Upper lobe of left lung (tissue), 6 donors: ENCODE data around the gene CTSL. TPM values are rescaled to one million over a fixed set of nuclear protein-coding genes. Genes with fewer than 3 reads are reported as not detected.

ENCODE experiments used
- ATAC-seq, 2 donors: fragments of 200-7000 bp; cut with Tn5 transposase; one replicate each; pipeline ENCODE4 v1.9.1; 2022; ENCODE audit warnings: mild to moderate bottlenecking in 2 of 2, moderate library complexity in 2 of 2; ENCODE audit not compliant: low FRiP score in 2 of 2
- DNase-seq, 2 donors: peaks; one replicate each; pipeline ENCODE4 v3.0.0-alpha.2; 2019 to 2020
- H3K27ac ChIP-seq, 4 donors: fragments of 200-600 bp; sonication (generic); one replicate each; pipeline ENCODE4 v1.5.1; 2016 to 2019
- H3K27me3 ChIP-seq, 4 donors: fragments of 200-600 bp; sonication (generic); one replicate each; pipeline ENCODE4 v1.5.1; 2017 to 2019
- H3K36me3 ChIP-seq, 4 donors: fragments of 200-600 bp; sonication (generic); one replicate each; pipeline ENCODE4 v1.5.1; 2016 to 2019
- H3K4me1 ChIP-seq, 4 donors: fragments of 200-600 bp; sonication (generic); one replicate each; pipeline ENCODE4 v1.5.1; 2018 to 2019
- H3K4me3 ChIP-seq, 4 donors: fragments of 200-600 bp; sonication (generic); one replicate each; pipeline ENCODE4 v1.5.1; 2017 to 2019; ENCODE audit warnings: mild to moderate bottlenecking in 2 of 4, moderate library complexity in 1 of 4
- H3K9me3 ChIP-seq, 4 donors: fragments of 200-600 bp; sonication (generic); one replicate each; pipeline ENCODE4 v1.5.1; 2018 to 2019
- EP300 ChIP-seq, 4 donors: sonication (generic); formaldehyde crosslinking; IDR thresholded peaks; one replicate each; pipeline ENCODE4 v1.5.1; 2017; ENCODE audit warnings: antibody characterized with exemption in 4 of 4, control low read depth in 2 of 4
- POLR2A ChIP-seq, 4 donors: fragments of 450-650 bp; IDR thresholded peaks; one replicate each; pipeline ENCODE4 v1.5.1; 2016 to 2017; ENCODE audit warnings: antibody characterized with exemption in 4 of 4, mild to moderate bottlenecking in 2 of 4
- POLR2AphosphoS5 ChIP-seq, 2 donors: sonication (generic); formaldehyde crosslinking; IDR thresholded peaks; one replicate each; pipeline ENCODE4 v1.5.1; 2017; ENCODE audit warnings: antibody characterized with exemption in 2 of 2
- WGBS, 2 donors: methylation state at CpG; one replicate each; pipeline ENCODE4 v1.1.5; 2017 to 2018; 5-methylcytosine and 5-hydroxymethylcytosine counted together
- total RNA-seq, 6 donors: library from RNA; depleted of rRNA in 4 of 6; stranded (reverse); fragments of >200 nt in 4 of 6; gene quantifications; one replicate each; pipeline versions ENCODE4 v1.1.0 to v1.2.1, GENCODE V29; 2016 to 2021
- TF ChIP-seq, protein P1 (sequence below), 6 experiments: fragments of 450-650 bp in 4 of 6; fragments of 200-600 bp in 2 of 6; sonication (generic) in 2 of 6; IDR thresholded peaks; one replicate each; pipeline ENCODE4 v1.5.1; 2016 to 2019; ENCODE audit warnings: antibody characterized with exemption in 6 of 6
- donor health status: DM: no; HTN: no; CAD: no; lungs with moderate emphysema.
- donor health status: DM: no; HTN: yes; CAD: no; lungs with severe emphysema.

CTSL gene
- total RNA-seq, 6 donors from 2014 or later: 71.4 to 198 (median 144) TPM

DNA sequence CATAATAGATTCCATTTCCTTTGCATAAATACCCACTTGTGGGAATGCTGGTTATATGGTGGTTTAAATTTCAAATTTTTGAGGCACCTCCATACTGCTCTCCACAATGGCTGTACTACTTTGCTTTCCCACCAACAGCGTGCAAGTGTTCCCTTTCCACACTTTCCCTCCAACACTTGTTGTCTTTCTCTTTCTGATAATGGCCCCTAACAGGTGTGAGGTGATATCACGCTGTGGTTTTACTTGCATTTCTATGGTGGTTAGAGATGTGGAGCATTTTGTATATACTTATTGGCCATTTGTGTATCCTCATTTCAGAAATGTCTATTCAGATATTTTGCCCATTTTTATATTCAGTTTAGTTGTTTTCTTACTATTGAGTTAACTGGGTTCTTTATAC lies 34.6 kb downstream of the CTSL start:
- no peaks in the 10 kb centered on the region for H3K4me1 ChIP-seq
- no peaks in the 10 kb centered on the region for H3K9me3 ChIP-seq
- no peaks in the 10 kb centered on the region for H3K36me3 ChIP-seq
- WGBS, 2 donors: 92 to 95% methylated on average over 2 of the region's 2 CpGs
- no peak overlapping the region for H3K4me3 ChIP-seq
- H3K27ac ChIP-seq: no peak overlapping the region
- H3K27me3 ChIP-seq: no peaks in the 10 kb centered on the region
- TF ChIP-seq, protein P1, sequence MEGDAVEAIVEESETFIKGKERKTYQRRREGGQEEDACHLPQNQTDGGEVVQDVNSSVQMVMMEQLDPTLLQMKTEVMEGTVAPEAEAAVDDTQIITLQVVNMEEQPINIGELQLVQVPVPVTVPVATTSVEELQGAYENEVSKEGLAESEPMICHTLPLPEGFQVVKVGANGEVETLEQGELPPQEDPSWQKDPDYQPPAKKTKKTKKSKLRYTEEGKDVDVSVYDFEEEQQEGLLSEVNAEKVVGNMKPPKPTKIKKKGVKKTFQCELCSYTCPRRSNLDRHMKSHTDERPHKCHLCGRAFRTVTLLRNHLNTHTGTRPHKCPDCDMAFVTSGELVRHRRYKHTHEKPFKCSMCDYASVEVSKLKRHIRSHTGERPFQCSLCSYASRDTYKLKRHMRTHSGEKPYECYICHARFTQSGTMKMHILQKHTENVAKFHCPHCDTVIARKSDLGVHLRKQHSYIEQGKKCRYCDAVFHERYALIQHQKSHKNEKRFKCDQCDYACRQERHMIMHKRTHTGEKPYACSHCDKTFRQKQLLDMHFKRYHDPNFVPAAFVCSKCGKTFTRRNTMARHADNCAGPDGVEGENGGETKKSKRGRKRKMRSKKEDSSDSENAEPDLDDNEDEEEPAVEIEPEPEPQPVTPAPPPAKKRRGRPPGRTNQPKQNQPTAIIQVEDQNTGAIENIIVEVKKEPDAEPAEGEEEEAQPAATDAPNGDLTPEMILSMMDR (IDR thresholded peaks at IDR 0.05): no peak
- TF ChIP-seq POLR2AphosphoS5 (IDR thresholded peaks at IDR 0.05): no peak
- no peak for TF ChIP-seq EP300 (IDR thresholded peaks at IDR 0.05)
- no peak for TF ChIP-seq POLR2A (IDR thresholded peaks at IDR 0.05)
- no peak for ATAC-seq
- DNase-seq: no peak

GRCh38 chr9:87763286-87763685 lies 37.4 kb downstream of the CTSL start:
- H3K4me1 ChIP-seq: no peaks in the 10 kb centered on the region
- H3K36me3 ChIP-seq: no peaks in the 10 kb centered on the region
- H3K9me3 ChIP-seq: no peaks in the 10 kb centered on the region
- 80 to 88% methylated on average over 6 of the region's 6 CpGs for WGBS, 2 donors
- DNase-seq: no peak
- no peak overlapping the region for H3K4me3 ChIP-seq
- ATAC-seq: no peak
- TF ChIP-seq POLR2AphosphoS5 (IDR thresholded peaks at IDR 0.05) (no peak), POLR2A (IDR thresholded peaks at IDR 0.05) (no peak), EP300 (IDR thresholded peaks at IDR 0.05) (no peak)
- TF ChIP-seq, protein P1 (IDR thresholded peaks at IDR 0.05): no peak
- H3K27ac ChIP-seq: no peak overlapping the region
- no peaks in the 10 kb centered on the region for H3K27me3 ChIP-seq

DNA sequence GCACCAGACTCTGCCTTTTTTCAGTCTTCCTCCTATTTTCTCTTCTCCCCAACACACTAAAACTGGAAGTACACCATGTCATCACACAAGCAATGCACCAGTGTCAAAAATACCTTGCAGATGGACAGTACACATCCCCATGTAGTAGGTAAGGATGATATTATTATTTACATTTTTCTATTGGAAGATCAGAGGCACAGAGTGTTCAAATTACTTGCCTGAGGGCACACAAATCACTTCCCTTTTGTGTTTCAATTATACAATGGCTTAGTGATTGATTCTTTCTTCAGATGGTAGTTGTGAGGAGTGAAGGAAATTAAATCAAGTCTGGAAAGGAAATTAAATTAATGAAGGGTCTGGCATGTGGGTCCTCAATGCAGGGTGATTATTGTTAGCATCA lies 39.6 kb downstream of the CTSL start:
- H3K36me3 ChIP-seq: no peaks in the 10 kb centered on the region
- no peaks in the 10 kb centered on the region for H3K27me3 ChIP-seq
- H3K9me3 ChIP-seq: no peaks in the 10 kb centered on the region
- H3K27ac ChIP-seq: no peak overlapping the region
- no peak for ATAC-seq
- no peaks in the 10 kb centered on the region for H3K4me1 ChIP-seq
- no peak overlapping the region for H3K4me3 ChIP-seq
- no peak for DNase-seq
- TF ChIP-seq, protein P1 (IDR thresholded peaks at IDR 0.05): no peak
- TF ChIP-seq EP300 (IDR thresholded peaks at IDR 0.05): no peak
- no peak for TF ChIP-seq POLR2AphosphoS5 (IDR thresholded peaks at IDR 0.05)
- TF ChIP-seq POLR2A (IDR thresholded peaks at IDR 0.05): no peak

DNA sequence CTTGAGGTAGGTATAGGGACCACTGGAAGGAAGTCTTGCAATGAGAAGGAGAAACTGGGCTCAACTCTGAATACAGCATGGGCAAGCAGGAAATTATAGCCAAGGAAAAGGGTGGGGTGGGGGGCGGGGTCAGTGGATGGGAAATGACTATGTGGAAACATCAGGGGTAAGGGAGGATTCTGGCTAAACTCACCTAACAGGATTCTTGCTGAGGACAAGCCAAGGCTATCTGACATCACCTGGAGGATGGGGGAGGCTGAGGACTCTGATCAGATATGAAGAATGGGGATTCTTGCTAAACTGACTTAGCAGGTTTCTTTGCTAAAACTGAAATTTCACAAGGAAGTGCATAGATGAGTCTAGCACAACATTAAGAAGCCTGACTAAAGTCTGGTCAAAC lies 40.8 kb downstream of the CTSL start:
- DNase-seq: no peak
- TF ChIP-seq POLR2AphosphoS5 (IDR thresholded peaks at IDR 0.05): no peak
- TF ChIP-seq, protein P1 (IDR thresholded peaks at IDR 0.05): no peak
- TF ChIP-seq POLR2A (IDR thresholded peaks at IDR 0.05): no peak
- TF ChIP-seq EP300 (IDR thresholded peaks at IDR 0.05): no peak
- no peak overlapping the region for H3K4me3 ChIP-seq
- H3K4me1 ChIP-seq: no peaks in the 10 kb centered on the region
- no peak overlapping the region for H3K27ac ChIP-seq
- no peaks in the 10 kb centered on the region for H3K36me3 ChIP-seq
- WGBS, 2 donors: 45 to 54% methylated on average over 1 of the region's 1 CpG
- no peaks in the 10 kb centered on the region for H3K27me3 ChIP-seq
- no peak for ATAC-seq
- no peaks in the 10 kb centered on the region for H3K9me3 ChIP-seq

GRCh38 chr9:87770616-87771315 lies 44.8 kb downstream of the CTSL start:
- H3K4me3 ChIP-seq: no peak overlapping the region
- ATAC-seq: no peak
- no peaks in the 10 kb centered on the region for H3K9me3 ChIP-seq

More at GRCh38 chr9:87770616-87771315, 44.8 kb downstream of the CTSL start:
- DNase-seq: no peak
- Histone ChIP-seq H3K4me1 (no peaks in the 10 kb centered on the region), H3K27ac (no peak overlapping the region), H3K27me3 (no peaks in the 10 kb centered on the region), H3K36me3 (no peaks in the 10 kb centered on the region)
- TF ChIP-seq, protein P1 (IDR thresholded peaks at IDR 0.05): no peak
- TF ChIP-seq POLR2AphosphoS5 (IDR thresholded peaks at IDR 0.05) (no peak), EP300 (IDR thresholded peaks at IDR 0.05) (no peak), POLR2A (IDR thresholded peaks at IDR 0.05) (no peak)
- 73 to 74% methylated on average over 16 to 18 of the region's 18 CpGs for WGBS, 2 donors
